GM12878 (cell line): Measurements from ENCODE around the gene RANBP17. TPM values are rescaled to one million over a fixed set of nuclear protein-coding genes. Genes with fewer than 3 reads are reported as not detected.

Experiments
- ATAC-seq: fragments of 200-7000 bp; cut with Tn5 transposase; 3 replicates; pipeline ENCODE4 v1.9.1; 2020; ENCODE audit warnings: mild to moderate bottlenecking, moderate library complexity
- BruUV-seq: library from RNA; stranded (reverse); fragments of 400-500 nt; replicated peaks from 2 replicates; lab custom pipeline; 2021; lab: Mats Ljungman, UMichigan
- CTCF ChIA-PET: fragments of 300-600 bp; sonication (Branson Sonifier 250); formaldehyde crosslinking; extraction: SDS; loops from one replicate; lab custom pipeline; 2021; ENCODE audit warnings: inconsistent platforms; lab: Yijun Ruan, JAX
- POLR2A ChIA-PET: fragments of 350-600 bp; formaldehyde crosslinking; extraction: SDS; loops from one replicate; lab custom pipeline; 2021; ENCODE audit warnings: inconsistent platforms; lab: Charles Lee
- RAD21 ChIA-PET: fragments of 300-600 bp; sonication (Branson Sonifier 250); formaldehyde crosslinking; loops from one replicate; lab custom pipeline; 2023; ENCODE audit warnings: antibody characterized with exemption; ENCODE audit not compliant: unreplicated experiment; lab: Charles Lee
- SMC1A ChIA-PET: fragments of 300-600 bp; sonication (Branson Sonifier 250); formaldehyde crosslinking; loops from one replicate; lab custom pipeline; 2023; ENCODE audit not compliant: unreplicated experiment, uncharacterized antibody; lab: Charles Lee
- DNase-seq: peaks from one replicate; pipeline ENCODE4 v3.0.0-alpha.2; 2011; ENCODE audit warnings: low read depth, low spot score
- FAIRE-seq: peaks from 3 replicates; lab custom pipeline; 2011; peaks lifted over from hg19 to GRCh38; lab: Jason Lieb, UNC
- H2AFZ ChIP-seq: 2 replicates; pipeline ENCODE4 v1.6.0; 2011; ENCODE audit warnings: low read depth, low read length, control low read depth; ENCODE audit not compliant: control insufficient read depth
- H3K27ac ChIP-seq: 2 replicates; pipeline ENCODE4 v1.5.1; 2011; ENCODE audit warnings: control low read depth; ENCODE audit not compliant: control insufficient read depth, insufficient read depth
- H3K27me3 ChIP-seq, 2 experiments: replicated peaks in 1 of 2; 2 replicates each; pipeline versions ENCODE4 v1.6.0 to v1.6.1; 2011; ENCODE audit warnings: low read length in 1 of 2; ENCODE audit not compliant: control insufficient read depth in 2 of 2, insufficient read depth in 2 of 2
- H3K36me3 ChIP-seq, 2 experiments: 2 replicates each; pipeline ENCODE4 v1.5.1; 2011; ENCODE audit warnings: low read length in 1 of 2; ENCODE audit not compliant: control insufficient read depth in 2 of 2, insufficient read depth in 2 of 2
- H3K4me1 ChIP-seq: 2 replicates; pipeline ENCODE4 v1.6.1; 2011; ENCODE audit warnings: mild to moderate bottlenecking, low read length, moderate library complexity, mixed read lengths; ENCODE audit not compliant: control insufficient read depth, insufficient read depth
- H3K4me2 ChIP-seq: 2 replicates; pipeline ENCODE4 v1.6.0; 2011; ENCODE audit warnings: control low read depth; ENCODE audit not compliant: control insufficient read depth, insufficient read depth
- H3K4me3 ChIP-seq: fragments of 200-600 bp; sonication (generic); 2 replicates; pipeline ENCODE4 v1.5.1; 2016
- H3K79me2 ChIP-seq: 2 replicates; pipeline ENCODE4 v1.6.0; 2011; ENCODE audit warnings: low read length; ENCODE audit not compliant: control insufficient read depth, insufficient read depth
- H3K9ac ChIP-seq: 2 replicates; pipeline ENCODE4 v1.8.0; 2011; ENCODE audit warnings: low read length, control low read depth, mixed read lengths; ENCODE audit not compliant: control insufficient read depth, insufficient read depth
- H3K9me3 ChIP-seq: replicated peaks from 3 replicates; pipeline ENCODE4 v1.5.1; 2011; ENCODE audit warnings: mild to moderate bottlenecking, low read length; ENCODE audit not compliant: control insufficient read depth, insufficient read depth
- H4K20me1 ChIP-seq: 2 replicates; pipeline ENCODE4 v1.6.0; 2011; ENCODE audit not compliant: control insufficient read depth, insufficient read depth
- BACH1 ChIP-seq: fragments of 450-650 bp; IDR thresholded peaks from 2 replicates; pipeline ENCODE4 v1.6.1; 2017; ENCODE audit warnings: mild to moderate bottlenecking, borderline replicate concordance
- BRCA1 ChIP-seq: IDR thresholded peaks from 2 replicates; pipeline ENCODE4 v1.6.1; 2011; ENCODE audit warnings: low read depth, low read length, improper control_type of control experiment
- CUX1 ChIP-seq: IDR thresholded peaks from 2 replicates; pipeline ENCODE4 v1.6.1; 2012; ENCODE audit warnings: improper control_type of control experiment, low read depth, low read length; ENCODE audit not compliant: insufficient replicate concordance
- EP300 ChIP-seq, 2 experiments: fragments of 150-350 bp in 1 of 2; IDR thresholded peaks; 2 replicates each; pipeline ENCODE4 v1.6.1; 2011 to 2012; ENCODE audit warnings: low read depth in 2 of 2, low read length in 2 of 2, borderline replicate concordance in 1 of 2, improper control_type of control experiment in 1 of 2, inconsistent platforms in 1 of 2; ENCODE audit not compliant: control insufficient read depth in 1 of 2
- FOXM1 ChIP-seq: IDR thresholded peaks from 2 replicates; pipeline ENCODE4 v1.6.1; 2012; ENCODE audit warnings: low read depth, mild to moderate bottlenecking, inconsistent platforms, low read length, moderate library complexity
- GATAD2B ChIP-seq: fragments of 450-650 bp; conservative IDR thresholded peaks from 2 replicates; pipeline ENCODE4 v1.6.1; 2017; ENCODE audit warnings: low read depth, mild to moderate bottlenecking, moderate library complexity
- JUND ChIP-seq: IDR thresholded peaks from 2 replicates; pipeline ENCODE4 v1.6.1; 2012; ENCODE audit warnings: low read depth, mild to moderate bottlenecking, low read length, improper control_type of control experiment, moderate library complexity
- KLF5 ChIP-seq: fragments of 450-650 bp; IDR thresholded peaks from 2 replicates; pipeline ENCODE4 v1.6.1; 2014; ENCODE audit warnings: mild to moderate bottlenecking; ENCODE audit not compliant: partially characterized antibody
- MLLT1 ChIP-seq: fragments of 450-650 bp; IDR thresholded peaks from 2 replicates; pipeline ENCODE4 v1.6.1; 2016; ENCODE audit warnings: mild to moderate bottlenecking
- MTA2 ChIP-seq: fragments of 450-650 bp; IDR thresholded peaks from 2 replicates; pipeline ENCODE4 v1.6.1; 2016; ENCODE audit warnings: low read depth, mild to moderate bottlenecking, moderate library complexity
- NR2C2 ChIP-seq: IDR thresholded peaks from 2 replicates; pipeline ENCODE4 v1.6.1; 2011; ENCODE audit warnings: borderline replicate concordance, low read depth; ENCODE audit not compliant: control insufficient read depth, insufficient read length
- PAX8 ChIP-seq: fragments of 450-650 bp; IDR thresholded peaks from 2 replicates; pipeline ENCODE4 v1.6.1; 2017; ENCODE audit warnings: mild to moderate bottlenecking, moderate library complexity
- POLR2A ChIP-seq: IDR thresholded peaks from 2 replicates; pipeline ENCODE4 v1.6.1; 2011; ENCODE audit warnings: low read depth, mild to moderate bottlenecking, low read length
- RAD21 ChIP-seq: IDR thresholded peaks from 2 replicates; pipeline ENCODE4 v1.6.1; 2011; ENCODE audit warnings: mild to moderate bottlenecking, low read depth, low read length, moderate library complexity; ENCODE audit not compliant: insufficient read depth
- RCOR1 ChIP-seq: conservative IDR thresholded peaks from 2 replicates; pipeline ENCODE4 v1.6.1; 2012; ENCODE audit warnings: low read depth, low read length, improper control_type of control experiment
- SREBF2 ChIP-seq: IDR thresholded peaks from 2 replicates; pipeline ENCODE4 v1.6.1; 2012; ENCODE audit warnings: mild to moderate bottlenecking, low read length
- STAT1 ChIP-seq: fragments of 450-650 bp; conservative IDR thresholded peaks from 2 replicates; pipeline ENCODE4 v1.6.1; 2014; ENCODE audit warnings: antibody characterized with exemption, mild to moderate bottlenecking
- SUPT20H ChIP-seq: IDR thresholded peaks from 2 replicates; pipeline ENCODE4 v1.6.1; 2011; ENCODE audit warnings: low read depth, mild to moderate bottlenecking, low read length, moderate library complexity, borderline replicate concordance; ENCODE audit not compliant: control insufficient read depth
- ZBED1 ChIP-seq: IDR thresholded peaks from 2 replicates; pipeline ENCODE4 v1.6.1; 2016; ENCODE audit warnings: borderline replicate concordance
- WGBS: methylation state at CpG from one replicate; pipeline ENCODE4 v1.1.6; 2016; ENCODE audit warnings: low lambda C conversion rate; ENCODE audit not compliant: insufficient replicate concordance, insufficient coverage; ENCODE audit errors: missing lambda C conversion rate; 5-methylcytosine and 5-hydroxymethylcytosine counted together
- in situ Hi-C: fragments of 300-500 bp; cut with MboI; formaldehyde crosslinking; loops from 9 replicates; pipeline ENCODE4 v1.14.3; 2018; ENCODE audit warnings: mixed read lengths
- intact Hi-C: fragments of 100-400 bp; cut with micrococcal nuclease; formaldehyde crosslinking; loops from one replicate; pipeline ENCODE4 v1.14.2; 2022; ENCODE audit not compliant: unreplicated experiment
- polyA plus RNA-seq, 11 experiments: library from polyadenylated mRNA; depleted of rRNA in 4 of 11; unstranded in 6 of 11; stranded (reverse) in 5 of 11; fragments of >200 nt; fragmentation: Nextera tagmentation in 4 of 11; fragmentation: Illumina TruSeq in 1 of 11; extraction: Ambion mirVana in 4 of 11; extraction: Trizol in 1 of 11; gene quantifications; 1 replicate in 1 of 11; 2 replicates in 10 of 11; pipeline versions ENCODE4 v1.2.1 to v1.2.3, GENCODE V29; 2011 to 2016; ENCODE audit warnings: inconsistent platforms in 2 of 11, missing spikeins in 2 of 11, low read depth in 1 of 11
- total RNA-seq, 4 experiments: library from RNA; depleted of rRNA in 3 of 4; stranded (reverse); fragments of >200 nt in 3 of 4; fragmentation: Illumina TruSeq in 1 of 4; extraction: Trizol in 1 of 4; gene quantifications; 2 replicates each; pipeline versions ENCODE4 v1.2.1 to v1.2.3, GENCODE V29; 2013 to 2021

Gene RANBP17
- total and polyA plus RNA-seq, 10 of the 15 experiments (the other 5 are each of a cell fraction or from before 2014, with no cell fraction given), result 0.10 TPM; not detected in 9

DNA sequence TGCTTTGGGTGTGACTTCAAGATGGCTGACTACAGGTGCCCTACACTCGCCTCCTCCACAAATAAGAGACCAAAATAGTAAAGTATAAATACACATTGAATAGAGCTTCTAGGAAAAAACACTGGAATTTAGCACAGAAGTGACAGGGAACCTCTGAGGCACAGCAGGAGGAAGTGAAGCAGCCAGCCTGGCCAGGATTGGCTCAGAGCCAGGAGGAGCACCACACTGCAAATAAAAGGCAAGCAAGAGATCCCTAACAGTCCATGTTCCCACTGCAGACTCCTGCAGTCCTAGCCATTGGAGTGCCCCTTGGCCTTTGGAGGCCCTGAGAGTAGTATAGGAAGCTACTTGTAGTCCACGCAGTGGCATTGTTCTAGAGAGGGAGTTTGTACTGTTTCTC is 260.6 kb downstream of the RANBP17 start:
- in situ Hi-C loops, result no loop called here
- Histone ChIP-seq H3K36me3 (no peaks in the 10 kb centered on the region), H3K27ac (no peak overlapping the region), H3K79me2 (no peaks in the 10 kb centered on the region), H4K20me1 (no peaks in the 10 kb centered on the region), H3K27me3 (no peaks in the 10 kb centered on the region), H2AFZ (no peak overlapping the region), H3K9ac (no peak overlapping the region), H3K9me3 (no peaks in the 10 kb centered on the region), H3K4me3 (no peak overlapping the region), H3K4me1 (no peaks in the 10 kb centered on the region), H3K4me2 (no peak overlapping the region)
- ChIA-PET CTCF (no interaction called here), SMC1A (no interaction called here), POLR2A (no interaction called here), RAD21 (no interaction called here)
- intact Hi-C loops, result no loop called here
- DNase-seq, result no peak
- TF ChIP-seq GATAD2B (no peak), RAD21 (no peak), BACH1 (no peak), ZBED1 (no peak), BRCA1 (no peak), CUX1 (no peak), SREBF2 (no peak), EP300 (IDR thresholded peaks at IDR 0.05; ENCODE audit: borderline replicate concordance in 1 of 2, control insufficient read depth in 1 of 2, low read depth in 2 of 2, low read length in 2 of 2) (no peak), NR2C2 (no peak), STAT1 (no peak), PAX8 (no peak), POLR2A (no peak), JUND (no peak), RCOR1 (no peak), KLF5 (no peak), FOXM1 (no peak), MLLT1 (no peak), MTA2 (no peak), SUPT20H (no peak)
- no TSS peak for BruUV-seq
- FAIRE-seq, result no peak
- ATAC-seq, result no peak
- WGBS, result 3% methylated on average over 2 of the region's 2 CpGs
